GM18511 (cell line): ENCODE measurements around the gene LBHD1.
"Not testable (repeated sequence)": the region's sequence is repeated elsewhere in the genome, so short reads cannot be mapped to it uniquely, and the experiment has no call there.

ENCODE experiments used
- ATAC-seq: cut with Tn5 transposase; IDR thresholded peaks from one replicate; pipeline ENCODE4 v1.9.1; 2021; ENCODE audit warnings: mild to moderate bottlenecking, moderate library complexity; ENCODE audit not compliant: unreplicated experiment

Gene LBHD1

GRCh38 chr11:62671608-62672389 lies at the start of gene LBHD1, which contains the start of gene UQCC3:
Gene LBHD1 (minus strand): TSS chr11:62672267. CDS start chr11:62670031, 2,236 bp downstream.
Gene UQCC3 (plus strand): TSS chr11:62671673. CDS start chr11:62671746, 73 bp downstream.
- peak; percentile 68 for ATAC-seq

- ATAC-seq = no peak
These were observed 47.4 kb upstream of the LBHD1 start for GRCh38 chr11:62719302-62719978.

- ATAC-seq = no peak
These were observed 44.7 kb upstream of the LBHD1 start for GRCh38 chr11:62716816-62717215.

DNA sequence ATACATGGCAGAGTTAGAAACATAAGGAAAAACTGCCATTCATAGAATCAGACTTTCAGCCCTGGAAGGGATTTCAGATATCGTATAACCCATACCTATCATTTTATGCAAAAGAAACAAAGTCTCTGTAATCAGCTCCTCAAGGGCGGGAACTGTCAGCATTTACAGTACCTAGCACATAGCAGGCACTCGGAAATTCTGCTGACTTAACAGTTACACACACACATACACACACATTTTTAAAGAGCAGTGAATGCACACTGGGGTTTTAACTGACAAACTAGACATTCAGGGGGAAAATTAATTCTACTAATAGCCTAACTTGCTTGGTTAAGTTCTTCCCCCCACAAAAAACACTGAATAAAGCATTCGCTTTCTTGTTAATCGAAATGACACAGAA lies 44.1 kb upstream of the LBHD1 start:
- ATAC-seq = no peak

- ATAC-seq = no peak
These were observed 43.4 kb upstream of the LBHD1 start for GRCh38 chr11:62715150-62716130.

- ATAC-seq = no peak
These were observed 41.3 kb upstream of the LBHD1 start for GRCh38 chr11:62713343-62713742.

- no peak for ATAC-seq
These were observed 40.8 kb upstream of the LBHD1 start for GRCh38 chr11:62712861-62713260.

GRCh38 chr11:62712276-62712812 lies 40.3 kb upstream of the LBHD1 start:
- ATAC-seq = no peak

GRCh38 chr11:62710001-62710345 lies 37.9 kb upstream of the LBHD1 start:
- ATAC-seq = no peak

- peak; percentile 77 for ATAC-seq
These were observed 37.4 kb upstream of the LBHD1 start for GRCh38 chr11:62709247-62710000.

GRCh38 chr11:62708793-62709192 lies 36.7 kb upstream of the LBHD1 start:
- ATAC-seq = no peak

- no peak for ATAC-seq
These were observed 36.3 kb upstream of the LBHD1 start for GRCh38 chr11:62708392-62708791.

DNA sequence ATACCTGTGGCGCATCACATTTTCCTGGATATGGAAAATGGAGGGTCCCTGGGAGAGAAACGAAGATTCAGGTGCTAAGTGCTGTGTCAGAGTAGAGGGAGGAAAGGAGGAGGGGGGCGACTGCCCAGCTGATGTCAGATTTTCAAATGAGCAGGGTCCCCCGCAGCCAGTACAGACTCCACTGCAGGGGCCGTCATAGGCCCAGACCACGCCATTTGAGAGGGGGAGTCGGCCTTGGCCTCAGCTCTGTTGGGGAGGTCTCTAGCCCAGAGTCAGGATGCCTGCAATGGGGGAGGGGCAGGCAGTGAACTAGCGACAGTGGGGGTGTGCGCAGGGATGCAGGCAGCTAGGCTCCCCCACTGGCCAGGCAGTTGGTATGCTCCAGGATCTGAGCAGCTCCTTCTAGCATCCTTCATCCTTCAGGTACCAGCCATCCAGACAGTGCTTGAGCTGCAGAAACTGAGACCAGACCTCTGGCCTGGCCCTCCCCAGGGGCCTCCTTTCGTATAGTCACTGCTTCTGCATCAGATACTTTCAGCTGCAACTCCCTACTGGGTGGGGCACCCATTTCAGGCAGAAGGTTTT lies 35.3 kb upstream of the LBHD1 start, which contains the start of the genes BSCL2 and GNG3:
TSS of gene BSCL2 (minus strand) at position 148 of the 585 bp plus-strand sequence. CDS start 229 bp downstream, outside the sequence.
TSS of gene GNG3 (plus strand) at position 400 of the 585 bp plus-strand sequence. CDS start 620 bp downstream, outside the sequence.
- ATAC-seq = no peak

- ATAC-seq = no peak
These were observed 34.8 kb upstream of the LBHD1 start for GRCh38 chr11:62706850-62707247.

DNA sequence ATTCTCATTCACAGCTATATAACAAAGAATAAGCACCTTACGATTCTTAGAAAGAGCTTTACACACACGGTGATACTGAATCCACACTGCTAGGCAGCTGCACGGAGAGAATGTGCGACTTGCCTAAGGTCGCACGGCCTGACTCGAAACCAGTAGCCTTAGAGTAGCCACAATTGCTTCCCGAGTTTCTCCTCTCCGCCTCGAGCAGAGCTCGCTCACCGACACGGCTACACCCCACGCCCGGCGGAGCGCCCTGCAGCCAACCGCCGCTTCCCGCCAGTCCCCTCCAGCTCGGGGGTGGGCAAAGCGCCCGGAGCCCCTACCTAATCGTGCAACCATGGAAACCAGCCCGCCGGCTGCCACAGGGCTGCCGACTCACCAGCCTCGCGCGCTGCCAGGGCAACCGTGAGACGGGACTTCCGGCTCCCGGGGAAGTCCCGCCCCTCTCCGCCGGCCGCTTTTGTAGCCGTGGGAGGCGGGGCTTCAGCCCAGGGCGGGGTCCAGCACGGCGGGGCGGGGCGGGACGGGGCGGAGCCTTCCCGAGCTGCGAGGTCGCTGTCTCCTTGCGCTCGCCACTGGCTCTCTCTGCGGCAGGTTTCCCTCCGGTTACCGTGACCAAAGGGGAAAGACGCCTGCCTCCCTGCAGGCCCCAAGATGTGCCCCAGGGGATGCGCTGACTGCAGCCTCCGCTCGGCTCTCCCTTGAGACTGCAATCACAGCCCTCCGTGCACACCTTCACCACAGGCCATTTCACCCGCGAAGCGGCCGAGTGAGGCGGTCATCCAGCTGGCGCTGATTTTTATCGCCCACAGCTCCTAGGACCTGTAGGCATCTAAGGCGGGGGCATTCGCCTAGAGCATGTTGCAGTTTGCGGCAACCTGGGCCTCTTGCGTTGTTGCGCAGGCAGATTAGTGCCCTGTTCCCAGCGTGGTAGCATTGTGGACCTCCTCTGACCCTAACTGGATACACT lies 34.1 kb upstream of the LBHD1 start:
- ATAC-seq = peak; percentile 74

DNA sequence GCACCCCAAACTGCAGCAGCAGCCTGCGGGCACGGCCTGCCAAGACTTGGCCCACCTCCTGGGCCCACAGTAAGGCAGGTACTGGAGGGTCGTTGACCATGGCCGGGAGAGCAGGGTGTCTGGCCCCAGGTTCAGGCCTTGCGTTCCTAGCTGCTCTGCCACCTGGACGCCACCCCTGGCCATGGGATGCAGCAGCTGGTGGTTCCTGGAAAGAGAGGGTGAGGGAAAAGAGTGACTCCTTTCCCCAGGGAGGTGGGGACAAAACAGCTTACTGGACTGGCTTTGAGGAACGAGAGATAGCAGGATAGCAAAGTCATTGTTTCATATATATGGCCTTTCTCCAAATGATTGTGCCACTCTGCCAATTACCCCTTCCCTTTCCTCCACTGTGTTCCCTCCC lies 33.3 kb upstream of the LBHD1 start:
- ATAC-seq = no peak

GRCh38 chr11:62703921-62704320 lies 31.9 kb upstream of the LBHD1 start:
- ATAC-seq = not testable (repeated sequence)

GRCh38 chr11:62702246-62702645 lies 30.2 kb upstream of the LBHD1 start:
- no peak for ATAC-seq
